Lower leg skin (tissue), 3 donors: ENCODE data around the gene NFIX.

Source experiments
- POLR2A ChIP-seq, 2 donors: fragments of 450-650 bp; IDR thresholded peaks; one replicate each; pipeline ENCODE4 v1.6.1; 2016 to 2017; ENCODE audit warnings: antibody characterized with exemption in 2 of 2, mild to moderate bottlenecking in 1 of 2, moderate library complexity in 1 of 2
- TF ChIP-seq, protein P1 (sequence below), 3 donors: fragments of 450-650 bp; IDR thresholded peaks; one replicate each; pipeline ENCODE4 v1.5.1; 2016; ENCODE audit warnings: antibody characterized with exemption in 3 of 3, mild to moderate bottlenecking in 3 of 3, moderate library complexity in 2 of 3

- TF ChIP-seq, protein P1, sequence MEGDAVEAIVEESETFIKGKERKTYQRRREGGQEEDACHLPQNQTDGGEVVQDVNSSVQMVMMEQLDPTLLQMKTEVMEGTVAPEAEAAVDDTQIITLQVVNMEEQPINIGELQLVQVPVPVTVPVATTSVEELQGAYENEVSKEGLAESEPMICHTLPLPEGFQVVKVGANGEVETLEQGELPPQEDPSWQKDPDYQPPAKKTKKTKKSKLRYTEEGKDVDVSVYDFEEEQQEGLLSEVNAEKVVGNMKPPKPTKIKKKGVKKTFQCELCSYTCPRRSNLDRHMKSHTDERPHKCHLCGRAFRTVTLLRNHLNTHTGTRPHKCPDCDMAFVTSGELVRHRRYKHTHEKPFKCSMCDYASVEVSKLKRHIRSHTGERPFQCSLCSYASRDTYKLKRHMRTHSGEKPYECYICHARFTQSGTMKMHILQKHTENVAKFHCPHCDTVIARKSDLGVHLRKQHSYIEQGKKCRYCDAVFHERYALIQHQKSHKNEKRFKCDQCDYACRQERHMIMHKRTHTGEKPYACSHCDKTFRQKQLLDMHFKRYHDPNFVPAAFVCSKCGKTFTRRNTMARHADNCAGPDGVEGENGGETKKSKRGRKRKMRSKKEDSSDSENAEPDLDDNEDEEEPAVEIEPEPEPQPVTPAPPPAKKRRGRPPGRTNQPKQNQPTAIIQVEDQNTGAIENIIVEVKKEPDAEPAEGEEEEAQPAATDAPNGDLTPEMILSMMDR (IDR thresholded peaks at IDR 0.05) = no peak
- no peak for TF ChIP-seq POLR2A (IDR thresholded peaks at IDR 0.05)
These were observed 82.0 kb downstream of the NFIX start for GRCh38 chr19:13077240-13077639.
